MCF 10A (cell line): ENCODE results near the gene ARNT2. TPM values are rescaled to one million over a fixed set of nuclear protein-coding genes. Genes with fewer than 3 reads are reported as not detected.

ENCODE experiments used
- BruUV-seq: library from RNA; stranded (reverse); fragments of 400-500 nt; replicated peaks from 2 replicates; lab custom pipeline; 2021; lab: Mats Ljungman, UMichigan
- CTCF ChIA-PET: fragments of 300-600 bp; sonication (Branson Sonifier 250); formaldehyde crosslinking; extraction: SDS; loops from one replicate; lab custom pipeline; 2021; ENCODE audit warnings: antibody characterized with exemption, inconsistent platforms; lab: Yijun Ruan, JAX
- POLR2A ChIA-PET: fragments of 300-600, 350-650 bp; sonication (Branson Sonifier 250); formaldehyde crosslinking; extraction: SDS; loops from one replicate; lab custom pipeline; 2020; ENCODE audit warnings: antibody characterized with exemption, inconsistent platforms; lab: Yijun Ruan, JAX
- DNase-seq: peaks from one replicate; pipeline ENCODE4 v3.0.0-alpha.2; 2018; ENCODE audit not compliant: unreplicated experiment
- H3K27ac Mint-ChIP-seq: one replicate; pipeline ENCODE4 v1.8.0; 2022; ENCODE audit warnings: mild to moderate bottlenecking, low read depth, mixed read lengths; ENCODE audit not compliant: unreplicated experiment
- H3K27me3 Mint-ChIP-seq: one replicate; pipeline ENCODE4 v1.8.0; 2022; ENCODE audit warnings: mixed read lengths; ENCODE audit not compliant: insufficient read depth, unreplicated experiment
- H3K36me3 Mint-ChIP-seq: one replicate; pipeline ENCODE4 v1.8.0; 2022; ENCODE audit warnings: mild to moderate bottlenecking, moderate library complexity, mixed read lengths; ENCODE audit not compliant: insufficient read depth, unreplicated experiment
- H3K4me1 Mint-ChIP-seq: one replicate; pipeline ENCODE4 v1.8.0; 2022; ENCODE audit warnings: mixed read lengths; ENCODE audit not compliant: insufficient read depth, unreplicated experiment
- H3K4me3 Mint-ChIP-seq: one replicate; pipeline ENCODE4 v1.8.0; 2022; ENCODE audit warnings: mild to moderate bottlenecking, moderate library complexity, mixed read lengths; ENCODE audit not compliant: unreplicated experiment
- H3K9me3 Mint-ChIP-seq: one replicate; pipeline ENCODE4 v1.8.0; 2022; ENCODE audit warnings: mixed read lengths; ENCODE audit not compliant: unreplicated experiment
- intact Hi-C: fragments of 100-400 bp; cut with micrococcal nuclease; formaldehyde crosslinking; loops from 2 replicates; pipeline ENCODE4 v1.14.1; 2022
- total RNA-seq: library from RNA; stranded (reverse); gene quantifications from 2 replicates; pipeline ENCODE4 v1.2.3, GENCODE V29; 2022
- TF ChIP-seq, protein P1 (sequence below): fragments of 200-600 bp; IDR thresholded peaks from one replicate; pipeline ENCODE4 v1.8.0; 2022; ENCODE audit warnings: antibody characterized with exemption, mild to moderate bottlenecking; ENCODE audit not compliant: unreplicated experiment

ARNT2 gene
- total RNA-seq, 1 experiment from 2014 or later: 1.6 TPM

DNA sequence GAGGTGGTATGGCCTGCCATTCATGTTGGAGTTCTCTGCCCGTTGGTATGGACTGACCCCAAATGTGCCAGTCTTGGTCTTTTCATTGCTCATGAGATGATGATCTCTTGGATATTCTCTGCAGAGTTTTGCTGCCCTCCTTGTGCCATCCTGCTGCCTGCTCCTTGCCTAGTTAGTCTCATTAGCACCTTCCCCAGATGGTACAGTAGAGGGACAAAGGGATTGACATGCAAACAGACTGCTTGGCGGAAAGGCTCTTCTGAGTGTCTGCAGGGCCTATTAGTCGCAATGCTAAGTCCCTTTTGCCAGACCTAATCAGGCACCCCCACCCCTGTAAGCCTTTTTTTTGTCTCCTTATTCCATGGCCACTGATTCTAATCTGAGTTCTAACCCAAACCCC lies 90.6 kb downstream of the ARNT2 start:
- Mint-ChIP-seq H3K4me1 (peaks cover 17% of the 10 kb centered on the region), H3K9me3 (no peaks in the 10 kb centered on the region), H3K36me3 (no peaks in the 10 kb centered on the region), H3K4me3 (no peak overlapping the region), H3K27me3 (no peaks in the 10 kb centered on the region), H3K27ac (no peak overlapping the region)
- intact Hi-C loops: no loop called here
- CTCF ChIA-PET: no interaction called here
- no peak for DNase-seq
- no TSS peak for BruUV-seq
- POLR2A ChIA-PET: interaction anchor here (0.6 kb wide), 1 partner anchor 1615 kb away, joined by 3 read pairs; no protein-coding TSS in a partner anchor
- TF ChIP-seq, protein P1, sequence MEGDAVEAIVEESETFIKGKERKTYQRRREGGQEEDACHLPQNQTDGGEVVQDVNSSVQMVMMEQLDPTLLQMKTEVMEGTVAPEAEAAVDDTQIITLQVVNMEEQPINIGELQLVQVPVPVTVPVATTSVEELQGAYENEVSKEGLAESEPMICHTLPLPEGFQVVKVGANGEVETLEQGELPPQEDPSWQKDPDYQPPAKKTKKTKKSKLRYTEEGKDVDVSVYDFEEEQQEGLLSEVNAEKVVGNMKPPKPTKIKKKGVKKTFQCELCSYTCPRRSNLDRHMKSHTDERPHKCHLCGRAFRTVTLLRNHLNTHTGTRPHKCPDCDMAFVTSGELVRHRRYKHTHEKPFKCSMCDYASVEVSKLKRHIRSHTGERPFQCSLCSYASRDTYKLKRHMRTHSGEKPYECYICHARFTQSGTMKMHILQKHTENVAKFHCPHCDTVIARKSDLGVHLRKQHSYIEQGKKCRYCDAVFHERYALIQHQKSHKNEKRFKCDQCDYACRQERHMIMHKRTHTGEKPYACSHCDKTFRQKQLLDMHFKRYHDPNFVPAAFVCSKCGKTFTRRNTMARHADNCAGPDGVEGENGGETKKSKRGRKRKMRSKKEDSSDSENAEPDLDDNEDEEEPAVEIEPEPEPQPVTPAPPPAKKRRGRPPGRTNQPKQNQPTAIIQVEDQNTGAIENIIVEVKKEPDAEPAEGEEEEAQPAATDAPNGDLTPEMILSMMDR: no peak

DNA sequence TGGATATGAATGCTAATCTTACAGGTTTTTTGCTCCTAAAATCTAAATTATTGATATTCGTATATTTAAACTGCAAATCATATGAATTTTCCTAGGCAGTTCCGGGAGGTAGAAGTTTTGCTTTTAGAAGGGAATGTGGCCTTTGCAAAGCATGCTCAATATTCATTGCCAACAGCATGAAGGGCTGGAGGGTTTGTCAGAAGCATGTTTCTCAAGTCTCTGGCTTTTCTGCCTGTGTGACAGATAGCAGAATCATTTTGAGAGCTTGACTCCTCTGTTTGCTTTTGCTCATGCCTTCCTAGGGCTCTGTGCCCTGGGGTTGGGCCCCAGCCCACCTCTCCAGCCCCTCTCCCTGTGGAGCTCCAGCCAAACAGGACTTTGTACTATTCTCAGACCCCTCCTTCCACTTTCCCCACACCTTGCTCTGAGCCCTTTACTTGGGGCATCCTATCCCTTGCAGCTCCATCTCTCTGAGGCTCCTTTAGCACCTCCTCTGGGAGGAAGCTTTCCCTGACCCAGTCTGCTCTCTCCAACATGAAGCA lies 91.3 kb downstream of the ARNT2 start:
- intact Hi-C loops: no loop called here
- CTCF ChIA-PET: no interaction called here
- Mint-ChIP-seq H3K27me3 (no peaks in the 10 kb centered on the region), H3K9me3 (no peaks in the 10 kb centered on the region), H3K36me3 (no peaks in the 10 kb centered on the region), H3K4me1 (peaks cover 14% of the 10 kb centered on the region), H3K4me3 (no peak overlapping the region), H3K27ac (no peak overlapping the region)
- TF ChIP-seq, protein P1: no peak
- BruUV-seq: no TSS peak
- DNase-seq: no peak
- POLR2A ChIA-PET: interaction anchor here (0.6 kb wide), 1 partner anchor 1616 kb away, joined by 3 read pairs; no protein-coding TSS in a partner anchor

DNA sequence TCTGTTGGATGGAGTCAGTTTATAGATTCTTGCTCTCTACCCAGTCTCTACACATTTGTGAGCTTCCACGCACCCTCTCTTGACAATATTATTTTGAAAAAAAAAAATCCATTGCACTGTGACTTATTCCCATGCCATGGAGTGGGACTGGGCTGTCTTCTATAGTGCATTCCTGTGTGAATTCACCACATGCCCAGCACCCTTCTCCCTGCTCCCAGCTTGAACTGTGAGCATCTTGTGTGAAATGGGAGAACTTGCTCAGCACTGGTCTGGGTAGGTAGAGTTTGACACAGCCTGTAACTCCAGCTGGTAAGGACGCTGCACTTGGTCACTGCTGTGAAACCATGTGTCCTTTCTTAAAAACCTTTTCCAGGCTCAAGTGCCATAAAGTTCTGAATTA lies 91.9 kb downstream of the ARNT2 start:
- Mint-ChIP-seq H3K4me1 (peaks cover 14% of the 10 kb centered on the region), H3K36me3 (no peaks in the 10 kb centered on the region), H3K27me3 (no peaks in the 10 kb centered on the region), H3K27ac (no peak overlapping the region), H3K9me3 (no peaks in the 10 kb centered on the region), H3K4me3 (no peak overlapping the region)
- BruUV-seq: no TSS peak
- TF ChIP-seq, protein P1: no peak
- no peak for DNase-seq
- intact Hi-C loops: no loop called here
- ChIA-PET POLR2A (no interaction called here), CTCF (interaction anchor here (0.6 kb wide), 2 partner anchors 447 to 839 kb away, joined by 3 to 4 read pairs; no protein-coding TSS in a partner anchor)

DNA sequence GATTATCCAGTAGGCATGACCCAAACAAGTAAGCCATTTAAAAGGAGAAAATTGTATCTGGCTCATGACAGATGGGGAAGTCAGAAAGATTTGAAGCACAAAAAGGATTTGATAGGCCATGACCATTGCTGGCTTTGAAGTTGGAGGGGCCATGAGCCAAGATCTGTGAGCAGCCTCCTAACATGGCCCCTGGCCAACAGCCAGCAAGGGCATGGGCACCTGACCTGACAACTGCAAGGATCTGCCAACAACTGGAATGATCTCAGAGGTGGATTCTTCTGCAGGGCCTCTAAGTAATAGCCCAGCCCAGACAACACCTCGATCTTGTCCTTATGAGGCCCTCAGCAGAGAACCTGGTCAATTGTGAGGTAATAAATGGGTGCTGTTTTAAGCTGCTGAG lies 93.0 kb downstream of the ARNT2 start:
- CTCF ChIA-PET: interaction anchor here (0.6 to 1.8 kb wide), 3 partner anchors 42 to 902 kb away, joined by 3 to 6 read pairs (median 4); no protein-coding TSS in a partner anchor
- H3K4me3 Mint-ChIP-seq: no peak overlapping the region
- POLR2A ChIA-PET: interaction anchor here (0.8 kb wide), 1 partner anchor 65 kb away, joined by 3 read pairs; no protein-coding TSS in a partner anchor
- no peak overlapping the region for H3K27ac Mint-ChIP-seq
- H3K27me3 Mint-ChIP-seq: no peaks in the 10 kb centered on the region
- H3K36me3 Mint-ChIP-seq: no peaks in the 10 kb centered on the region
- peaks cover 14% of the 10 kb centered on the region for H3K4me1 Mint-ChIP-seq
- BruUV-seq: no TSS peak
- TF ChIP-seq, protein P1: no peak
- H3K9me3 Mint-ChIP-seq: no peaks in the 10 kb centered on the region
- DNase-seq: no peak
- intact Hi-C loops: no loop called here
